ENCODE data around the gene KDM6B.

GRCh38 chr17:7814969-7815368, 19.0 kb upstream of the KDM6B start:
- TF ChIP-seq CTCF (IDR thresholded peaks at IDR 0.05; ENCODE audit: low read depth, low read length) (no peak), EZH2phosphoT487 (IDR thresholded peaks at IDR 0.05; ENCODE audit: low read depth) (no peak)
